Erythroblast (primary cell): ENCODE results near the gene CABLES1.

Experiments used
- GATA1 ChIP-seq: IDR thresholded peaks from 2 replicates; pipeline ENCODE4 v1.6.1; 2011; ENCODE audit warnings: low read depth, mild to moderate bottlenecking, control low read depth, low read length, moderate library complexity
- POLR2A ChIP-seq: IDR thresholded peaks from 2 replicates; pipeline ENCODE4 v1.6.1; 2011; ENCODE audit warnings: mild to moderate bottlenecking, low read length

DNA sequence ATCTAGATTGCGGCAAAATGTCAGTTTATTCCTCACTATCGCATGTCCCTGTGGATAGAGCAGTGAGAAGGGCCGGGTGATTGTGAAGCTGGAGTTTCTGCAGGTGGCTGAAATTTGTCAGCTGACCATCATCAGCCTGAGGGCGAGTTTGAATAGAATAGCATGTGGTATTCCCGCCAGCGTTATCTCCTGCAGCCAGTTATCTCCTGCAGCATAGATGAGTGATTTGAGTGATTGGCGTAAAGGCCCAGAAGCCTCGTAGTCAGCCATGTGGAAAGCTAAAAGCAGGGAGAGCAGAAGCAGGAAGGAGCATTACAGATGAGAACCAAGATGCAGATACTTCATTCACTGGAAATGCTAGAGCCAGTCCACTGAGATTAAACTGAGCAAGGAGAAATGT lies 65.5 kb downstream of the CABLES1 start:
- TF ChIP-seq POLR2A (no peak), GATA1 (no peak)
